Measurements from ENCODE around the gene PCGF3.

GRCh38 chr4:744212-744841 is 38.7 kb downstream of the PCGF3 start:
- TF ChIP-seq POLR2AphosphoS5 (IDR thresholded peaks at IDR 0.05): no peak
- TF ChIP-seq CTCF (IDR thresholded peaks at IDR 0.05): no peak
- no peak for TF ChIP-seq POLR2A (IDR thresholded peaks at IDR 0.05; ENCODE audit: low read depth)
- TF ChIP-seq EP300 (IDR thresholded peaks at IDR 0.05): no peak

Measured in esophagus muscularis mucosa (tissue), 4 donors.